HTERT RPE-1 (cell line): Measurements from ENCODE around the gene DHRS2.
"Not testable (repeated sequence)": the region's sequence is repeated elsewhere in the genome, so short reads cannot be mapped to it uniquely, and the experiment has no call there.

Source experiments
- in situ Hi-C: fragments of 300-500 bp; cut with MboI; formaldehyde crosslinking; loops from 4 replicates; pipeline ENCODE4 v1.14.3; 2020; ENCODE audit warnings: low sequenced_read_pairs

Gene DHRS2

GRCh38 chr14:23636317-23637211 is at the start of gene DHRS2:
Gene DHRS2, plus strand, starts transcription at chr14:23636364. Its CDS starts 2,501 bp downstream, at chr14:23638865.
- in situ Hi-C loops = no loop called here

GRCh38 chr14:23588884-23589598 is 47.1 kb upstream of the DHRS2 start:
- in situ Hi-C loops = no loop called here

GRCh38 chr14:23589606-23590005 is 46.6 kb upstream of the DHRS2 start:
- in situ Hi-C loops = no loop called here

GRCh38 chr14:23590198-23590597 is 46.0 kb upstream of the DHRS2 start:
- in situ Hi-C loops = no loop called here

GRCh38 chr14:23594191-23594590 is 42.0 kb upstream of the DHRS2 start:
- in situ Hi-C loops = not testable (repeated sequence)

GRCh38 chr14:23600322-23600707 is 35.8 kb upstream of the DHRS2 start:
- in situ Hi-C loops = no loop called here

- in situ Hi-C loops = no loop called here
Measured at GRCh38 chr14:23600806-23601205, 35.4 kb upstream of the DHRS2 start.

GRCh38 chr14:23601424-23601823 is 34.7 kb upstream of the DHRS2 start:
- in situ Hi-C loops = no loop called here

GRCh38 chr14:23601845-23602180 is 34.4 kb upstream of the DHRS2 start:
- in situ Hi-C loops = no loop called here

GRCh38 chr14:23602181-23603095 is 33.7 kb upstream of the DHRS2 start:
- in situ Hi-C loops = no loop called here

- in situ Hi-C loops = no loop called here
Measured at GRCh38 chr14:23603103-23603502, 33.1 kb upstream of the DHRS2 start.

- in situ Hi-C loops = no loop called here
Measured at GRCh38 chr14:23604148-23604547, 32.0 kb upstream of the DHRS2 start.

GRCh38 chr14:23604675-23605170 is 31.4 kb upstream of the DHRS2 start:
- in situ Hi-C loops = no loop called here

GRCh38 chr14:23605931-23606585 is 30.1 kb upstream of the DHRS2 start:
- in situ Hi-C loops = no loop called here

GRCh38 chr14:23608454-23608853 is 27.7 kb upstream of the DHRS2 start:
- in situ Hi-C loops = no loop called here

GRCh38 chr14:23609001-23609400 is 27.2 kb upstream of the DHRS2 start:
- in situ Hi-C loops = no loop called here

- in situ Hi-C loops = not testable (repeated sequence)
Measured at GRCh38 chr14:23609411-23610089, 26.6 kb upstream of the DHRS2 start.

GRCh38 chr14:23610090-23610814 is 25.9 kb upstream of the DHRS2 start:
- in situ Hi-C loops = no loop called here

GRCh38 chr14:23610815-23611289 is 25.3 kb upstream of the DHRS2 start:
- in situ Hi-C loops = no loop called here
